ENCODE results near the gene LEPROT. TPM values are rescaled to one million over a fixed set of nuclear protein-coding genes. Genes with fewer than 3 reads are reported as not detected.

LEPROT gene
- total RNA-seq, 2 donors from 2014 or later = 19.7 to 49.0 TPM

GRCh38 chr1:65417729-65418128 is 2.7 kb upstream of the LEPROT start:
- Histone ChIP-seq H3K27ac (ENCODE audit: low read depth, low read length) (no peak overlapping the region), H3K4me1 (ENCODE audit: control insufficient read depth, insufficient read depth, low read length) (no peaks in the 10 kb centered on the region), H3K27me3 (ENCODE audit: control insufficient read depth, insufficient read depth, low read length, poor library complexity, severe bottlenecking) (no peaks in the 10 kb centered on the region), H3K9ac (ENCODE audit: extremely low read depth, low read length, poor library complexity, severe bottlenecking) (no peak overlapping the region), H3K9me3 (ENCODE audit: control insufficient read depth, low read length) (peaks cover 5% of the 10 kb centered on the region), H3K4me3 (ENCODE audit: low read length) (no peak overlapping the region), H3K36me3 (ENCODE audit: control insufficient read depth, insufficient read depth, low read length) (no peaks in the 10 kb centered on the region)
- TF ChIP-seq, protein P1, sequence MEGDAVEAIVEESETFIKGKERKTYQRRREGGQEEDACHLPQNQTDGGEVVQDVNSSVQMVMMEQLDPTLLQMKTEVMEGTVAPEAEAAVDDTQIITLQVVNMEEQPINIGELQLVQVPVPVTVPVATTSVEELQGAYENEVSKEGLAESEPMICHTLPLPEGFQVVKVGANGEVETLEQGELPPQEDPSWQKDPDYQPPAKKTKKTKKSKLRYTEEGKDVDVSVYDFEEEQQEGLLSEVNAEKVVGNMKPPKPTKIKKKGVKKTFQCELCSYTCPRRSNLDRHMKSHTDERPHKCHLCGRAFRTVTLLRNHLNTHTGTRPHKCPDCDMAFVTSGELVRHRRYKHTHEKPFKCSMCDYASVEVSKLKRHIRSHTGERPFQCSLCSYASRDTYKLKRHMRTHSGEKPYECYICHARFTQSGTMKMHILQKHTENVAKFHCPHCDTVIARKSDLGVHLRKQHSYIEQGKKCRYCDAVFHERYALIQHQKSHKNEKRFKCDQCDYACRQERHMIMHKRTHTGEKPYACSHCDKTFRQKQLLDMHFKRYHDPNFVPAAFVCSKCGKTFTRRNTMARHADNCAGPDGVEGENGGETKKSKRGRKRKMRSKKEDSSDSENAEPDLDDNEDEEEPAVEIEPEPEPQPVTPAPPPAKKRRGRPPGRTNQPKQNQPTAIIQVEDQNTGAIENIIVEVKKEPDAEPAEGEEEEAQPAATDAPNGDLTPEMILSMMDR (conservative IDR thresholded peaks at IDR 0.05) = no peak
- Mint-ChIP-seq H3K4me1 (peaks cover 11% of the 10 kb centered on the region), H3K4me3 (no peak overlapping the region), H3K27ac (no peak overlapping the region), H3K9me3 (peaks cover 4% of the 10 kb centered on the region), H3K36me3 (ENCODE audit: low read depth) (peaks cover 3% of the 10 kb centered on the region), H3K27me3 (ENCODE audit: insufficient read depth) (no peaks in the 10 kb centered on the region)
- no peak for DNase-seq
- 88 to 92% methylated on average over 1 to 2 of the region's 2 CpGs for WGBS, 2 experiments (ENCODE audit: insufficient coverage in 1 of 2, insufficient read length in 1 of 2)

- peaks cover 11% of the 10 kb centered on the region for H3K4me1 Mint-ChIP-seq
- peak overlapping the region; percentile 67 for H3K27ac Mint-ChIP-seq
- WGBS, 2 experiments (ENCODE audit: insufficient coverage in 1 of 2, insufficient read length in 1 of 2) = 93 to 100% methylated on average over 2 to 4 of the region's 4 CpGs
- no peak for DNase-seq
- Histone ChIP-seq H3K36me3 (ENCODE audit: control insufficient read depth, insufficient read depth, low read length) (no peaks in the 10 kb centered on the region), H3K27me3 (ENCODE audit: control insufficient read depth, insufficient read depth, low read length, poor library complexity, severe bottlenecking) (no peaks in the 10 kb centered on the region), H3K27ac (ENCODE audit: low read depth, low read length) (no peak overlapping the region), H3K9ac (ENCODE audit: extremely low read depth, low read length, poor library complexity, severe bottlenecking) (no peak overlapping the region), H3K4me1 (ENCODE audit: control insufficient read depth, insufficient read depth, low read length) (no peaks in the 10 kb centered on the region), H3K4me3 (ENCODE audit: low read length) (peak overlapping the region; percentile 88), H3K9me3 (ENCODE audit: control insufficient read depth, low read length) (peaks cover 5% of the 10 kb centered on the region)
- no peak overlapping the region for H3K4me3 Mint-ChIP-seq
- TF ChIP-seq, protein P1 (conservative IDR thresholded peaks at IDR 0.05) = no peak
- no peaks in the 10 kb centered on the region for H3K27me3 Mint-ChIP-seq (ENCODE audit: insufficient read depth)
- peaks cover 4% of the 10 kb centered on the region for H3K9me3 Mint-ChIP-seq
- no peaks in the 10 kb centered on the region for H3K36me3 Mint-ChIP-seq (ENCODE audit: low read depth)
Measured at GRCh38 chr1:65418522-65419185, 1.8 kb upstream of the LEPROT start.

GRCh38 chr1:65419681-65420589 is 533 bp upstream of the LEPROT start:
- H3K4me3 Mint-ChIP-seq = no peak overlapping the region
- 1 to 10% methylated on average over 3 to 49 of the region's 52 CpGs for WGBS, 2 experiments (ENCODE audit: insufficient coverage in 1 of 2, insufficient read length in 1 of 2)

More at GRCh38 chr1:65419681-65420589, 533 bp upstream of the LEPROT start:
- Histone ChIP-seq H3K27me3 (ENCODE audit: control insufficient read depth, insufficient read depth, low read length, poor library complexity, severe bottlenecking) (no peaks in the 10 kb centered on the region), H3K4me1 (ENCODE audit: control insufficient read depth, insufficient read depth, low read length) (no peaks in the 10 kb centered on the region), H3K4me3 (ENCODE audit: low read length) (peak overlapping the region; percentile 96), H3K36me3 (ENCODE audit: control insufficient read depth, insufficient read depth, low read length) (peaks cover 3% of the 10 kb centered on the region), H3K9ac (ENCODE audit: extremely low read depth, low read length, poor library complexity, severe bottlenecking) (peak overlapping the region; percentile 93), H3K27ac (ENCODE audit: low read depth, low read length) (peak overlapping the region; percentile 95), H3K9me3 (ENCODE audit: control insufficient read depth, low read length) (peaks cover 5% of the 10 kb centered on the region)
- Mint-ChIP-seq H3K27ac (peak overlapping the region; percentile 95), H3K4me1 (peaks cover 22% of the 10 kb centered on the region), H3K27me3 (ENCODE audit: insufficient read depth) (no peaks in the 10 kb centered on the region), H3K9me3 (peaks cover 4% of the 10 kb centered on the region), H3K36me3 (ENCODE audit: low read depth) (peaks cover 8% of the 10 kb centered on the region)
- TF ChIP-seq, protein P1 (conservative IDR thresholded peaks at IDR 0.05) = no peak
- peak; percentile 100 for DNase-seq
